GM13977 (cell line): ENCODE measurements around the gene FUZ.

Experiments used
- DNase-seq: peaks from one replicate; pipeline ENCODE4 v3.0.0; 2012; ENCODE audit warnings: low spot score
- in situ Hi-C: fragments of 300-500 bp; cut with MboI; formaldehyde crosslinking; loops from one replicate; pipeline ENCODE4 v1.12.0; 2022; ENCODE audit warnings: low sequenced_read_pairs, low pct_unique_long_range_greater_than_20kb, mixed read lengths, inconsistent platforms; ENCODE audit not compliant: unreplicated experiment
- TF ChIP-seq, protein P1 (sequence below): IDR thresholded peaks from 2 replicates; pipeline ENCODE4 v1.5.1; 2012; ENCODE audit warnings: mild to moderate bottlenecking, control low read depth; ENCODE audit not compliant: insufficient read depth; ENCODE audit errors: extremely low read depth, missing control alignments

The FUZ gene

GRCh38 chr19:49832556-49832955 is 19.5 kb upstream of the FUZ start:
- in situ Hi-C loops = no loop called here
- no peak for DNase-seq
- TF ChIP-seq, protein P1, sequence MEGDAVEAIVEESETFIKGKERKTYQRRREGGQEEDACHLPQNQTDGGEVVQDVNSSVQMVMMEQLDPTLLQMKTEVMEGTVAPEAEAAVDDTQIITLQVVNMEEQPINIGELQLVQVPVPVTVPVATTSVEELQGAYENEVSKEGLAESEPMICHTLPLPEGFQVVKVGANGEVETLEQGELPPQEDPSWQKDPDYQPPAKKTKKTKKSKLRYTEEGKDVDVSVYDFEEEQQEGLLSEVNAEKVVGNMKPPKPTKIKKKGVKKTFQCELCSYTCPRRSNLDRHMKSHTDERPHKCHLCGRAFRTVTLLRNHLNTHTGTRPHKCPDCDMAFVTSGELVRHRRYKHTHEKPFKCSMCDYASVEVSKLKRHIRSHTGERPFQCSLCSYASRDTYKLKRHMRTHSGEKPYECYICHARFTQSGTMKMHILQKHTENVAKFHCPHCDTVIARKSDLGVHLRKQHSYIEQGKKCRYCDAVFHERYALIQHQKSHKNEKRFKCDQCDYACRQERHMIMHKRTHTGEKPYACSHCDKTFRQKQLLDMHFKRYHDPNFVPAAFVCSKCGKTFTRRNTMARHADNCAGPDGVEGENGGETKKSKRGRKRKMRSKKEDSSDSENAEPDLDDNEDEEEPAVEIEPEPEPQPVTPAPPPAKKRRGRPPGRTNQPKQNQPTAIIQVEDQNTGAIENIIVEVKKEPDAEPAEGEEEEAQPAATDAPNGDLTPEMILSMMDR = no peak

DNA sequence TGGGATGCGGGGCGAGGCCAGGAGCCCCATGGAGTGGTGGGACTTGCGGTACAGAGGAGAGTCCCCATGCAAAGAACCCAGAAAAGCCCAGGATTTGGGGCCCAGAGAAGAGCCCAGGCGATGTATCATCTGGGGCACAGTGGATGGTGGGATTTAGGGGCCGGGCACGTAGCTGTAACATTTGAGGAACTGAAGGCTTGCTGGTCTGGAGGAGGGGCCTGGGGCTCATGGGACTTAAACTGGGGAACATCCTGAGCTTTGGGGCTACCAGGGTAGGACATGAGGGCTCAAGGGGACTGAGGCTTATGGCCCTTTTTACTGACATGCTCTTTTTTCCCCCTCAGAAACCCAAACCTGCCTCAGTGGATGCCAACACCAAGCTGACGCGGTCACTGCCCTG is 18.5 kb upstream of the FUZ start:
- no peak for DNase-seq
- in situ Hi-C loops = no loop called here
- TF ChIP-seq, protein P1 = no peak

DNA sequence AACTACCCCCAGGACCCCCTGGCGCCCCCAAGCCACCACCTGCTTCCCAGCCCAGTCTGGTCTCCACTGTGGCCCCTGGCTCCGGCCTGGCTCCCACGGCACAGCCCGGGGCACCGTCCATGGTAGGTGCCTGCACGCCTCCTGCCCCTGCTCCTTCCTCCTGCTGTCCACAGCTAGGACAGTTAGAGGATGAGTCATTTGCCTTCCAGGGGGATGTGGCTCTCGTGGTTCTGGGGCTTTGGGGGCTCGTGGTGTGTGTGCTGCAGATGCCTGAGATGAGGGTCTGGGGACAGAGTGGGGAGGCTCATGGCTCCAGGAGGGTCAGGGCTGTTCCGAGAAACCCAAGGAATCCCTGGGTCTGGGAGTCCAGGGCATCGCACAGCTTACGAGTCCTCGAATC is 17.7 kb upstream of the FUZ start:
- in situ Hi-C loops = no loop called here
- TF ChIP-seq, protein P1 = no peak
- DNase-seq = no peak

DNA sequence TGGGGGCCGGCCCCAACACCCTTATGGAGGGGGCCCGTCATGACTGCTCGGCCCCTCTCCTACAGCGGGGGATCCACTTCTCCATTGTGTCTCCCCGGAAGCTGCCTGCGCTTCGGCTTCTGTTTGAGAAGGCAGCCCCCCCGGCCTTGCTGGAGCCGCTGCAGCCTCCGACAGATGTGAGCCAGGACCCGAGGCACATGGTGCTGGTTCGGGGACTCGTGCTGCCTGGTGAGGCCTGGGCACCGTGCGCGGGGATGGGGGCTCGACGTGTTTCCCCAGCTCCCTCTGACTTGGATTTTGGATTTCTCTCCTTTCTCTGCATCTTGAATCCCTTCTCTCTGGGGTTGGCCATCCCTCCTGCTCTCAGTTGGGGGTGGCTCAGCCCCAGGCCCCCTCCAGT is 16.6 kb upstream of the FUZ start:
- DNase-seq = no peak
- TF ChIP-seq, protein P1 = no peak
- in situ Hi-C loops = no loop called here

DNA sequence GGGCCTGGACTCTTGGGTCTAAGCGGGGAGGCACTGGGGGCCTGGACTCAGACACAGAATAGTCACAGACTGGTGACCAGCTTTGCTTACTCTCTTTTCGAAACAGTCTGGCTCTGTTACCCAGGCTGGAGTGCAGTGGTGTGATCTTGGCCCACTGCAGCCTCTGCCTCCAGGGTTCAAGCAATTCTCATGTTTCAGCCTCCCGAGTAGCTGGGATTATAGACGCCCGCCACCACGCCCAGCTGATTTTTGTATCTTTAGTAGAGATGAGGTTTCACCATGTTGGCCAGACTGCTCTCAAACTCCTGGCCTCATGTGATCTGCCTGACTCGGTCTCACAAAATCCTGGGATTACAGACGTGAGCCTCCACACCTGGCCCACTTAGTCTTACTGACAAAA is 16.1 kb upstream of the FUZ start:
- in situ Hi-C loops = no loop called here
- TF ChIP-seq, protein P1 = no peak
- DNase-seq = no peak

- in situ Hi-C loops = no loop called here
- TF ChIP-seq, protein P1 = no peak
- DNase-seq = no peak
Measured at GRCh38 chr19:49827034-49827433, 13.9 kb upstream of the FUZ start.

- in situ Hi-C loops = no loop called here
- DNase-seq = no peak
- TF ChIP-seq, protein P1 = no peak
Measured at GRCh38 chr19:49824662-49825061, 11.6 kb upstream of the FUZ start.
